ENCODE data around the gene LPP.

The LPP gene

DNA sequence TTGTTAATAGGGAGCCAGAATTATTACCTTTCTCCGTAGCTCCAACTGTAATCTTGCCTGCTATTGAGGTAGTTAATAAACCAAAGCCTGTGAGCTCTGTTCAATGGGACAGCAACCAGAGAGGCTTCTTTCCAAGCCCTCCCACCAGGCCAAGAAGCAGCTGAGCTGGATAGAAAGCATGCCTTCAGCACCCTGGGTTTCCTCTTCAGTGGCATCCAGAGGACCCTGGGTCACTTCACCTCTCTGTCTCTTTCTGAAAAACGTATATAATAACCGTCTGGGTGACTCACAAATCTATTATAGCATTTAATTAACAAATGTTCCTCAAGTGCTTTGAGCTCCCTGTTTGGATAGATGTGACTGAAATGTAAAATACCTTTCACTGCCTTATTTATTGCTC is 420.0 kb downstream of the LPP start:
- Histone ChIP-seq H3K4me2 (ENCODE audit: low read length) (peak overlapping the region; percentile 58), H3K27ac (ENCODE audit: low read depth, low read length) (peak overlapping the region; percentile 46), H3K9me3 (ENCODE audit: control insufficient read depth, insufficient read depth, low read length) (no peaks in the 10 kb centered on the region), H3F3A (ENCODE audit: control insufficient read depth, insufficient read depth) (peaks cover 10% of the 10 kb centered on the region), H3K27me3 (ENCODE audit: control insufficient read depth, low read length) (no peaks in the 10 kb centered on the region), H3K9me2 (replicated peaks; ENCODE audit: control insufficient read depth, low read length) (no peaks in the 10 kb centered on the region), H3K79me2 (ENCODE audit: control insufficient read depth, low read length) (peaks cover 1% of the 10 kb centered on the region), H3K4me1 (ENCODE audit: control insufficient read depth, low read length) (peaks cover 64% of the 10 kb centered on the region), H3K4me3 (ENCODE audit: low read length) (peak overlapping the region; percentile 49), H3K36me3 (ENCODE audit: control insufficient read depth, low read length) (peaks cover 35% of the 10 kb centered on the region), H4K20me1 (ENCODE audit: control insufficient read depth, insufficient read depth, low read depth, low read length) (no peaks in the 10 kb centered on the region)
- TF ChIP-seq EZH2phosphoT487 (IDR thresholded peaks at IDR 0.05; ENCODE audit: borderline replicate concordance, low read length): no peak
- no peak for TF ChIP-seq CTCF (IDR thresholded peaks at IDR 0.05; ENCODE audit: low read depth, low read length, poor library complexity, severe bottlenecking)

GRCh38 chr3:188574885-188575284 is 420.9 kb downstream of the LPP start:
- Histone ChIP-seq H3K36me3 (ENCODE audit: control insufficient read depth, low read length) (peaks cover 38% of the 10 kb centered on the region), H3K9me2 (replicated peaks; ENCODE audit: control insufficient read depth, low read length) (no peaks in the 10 kb centered on the region), H3K27ac (ENCODE audit: low read depth, low read length) (peak overlapping the region; percentile 46; the same call in 1 of the 2 replicates), H3F3A (ENCODE audit: control insufficient read depth, insufficient read depth) (peaks cover 15% of the 10 kb centered on the region), H3K79me2 (ENCODE audit: control insufficient read depth, low read length) (peaks cover 5% of the 10 kb centered on the region), H3K27me3 (ENCODE audit: control insufficient read depth, low read length) (no peaks in the 10 kb centered on the region), H3K4me3 (ENCODE audit: low read length) (peak overlapping the region; percentile 12; the same call in 1 of the 2 replicates), H4K20me1 (ENCODE audit: control insufficient read depth, insufficient read depth, low read depth, low read length) (no peaks in the 10 kb centered on the region), H3K4me1 (ENCODE audit: control insufficient read depth, low read length) (peaks cover 74% of the 10 kb centered on the region), H3K4me2 (ENCODE audit: low read length) (peak overlapping the region; percentile 58), H3K9me3 (ENCODE audit: control insufficient read depth, insufficient read depth, low read length) (no peaks in the 10 kb centered on the region)
- TF ChIP-seq CTCF (IDR thresholded peaks at IDR 0.05; ENCODE audit: low read depth, low read length, poor library complexity, severe bottlenecking) (no peak), EZH2phosphoT487 (IDR thresholded peaks at IDR 0.05; ENCODE audit: borderline replicate concordance, low read length) (no peak)

DNA sequence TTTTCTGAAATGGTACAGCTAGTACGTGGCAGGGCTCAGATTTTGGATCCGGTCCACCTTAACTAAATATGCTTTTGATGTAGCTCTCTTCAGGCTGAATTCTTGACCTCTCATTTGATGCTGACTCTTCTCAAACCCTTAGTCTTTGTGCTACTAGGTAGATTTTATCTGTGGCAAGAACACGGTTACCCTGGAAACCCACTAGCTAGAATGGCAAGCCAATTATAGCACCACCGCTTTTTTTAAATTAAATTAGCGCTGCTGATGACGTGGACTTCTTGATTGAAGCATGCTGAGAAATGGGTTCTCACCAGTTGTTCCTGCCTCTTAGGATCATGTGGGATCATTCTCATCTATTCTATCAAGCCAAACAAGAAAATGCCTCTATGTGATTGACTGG is 421.5 kb downstream of the LPP start:
- Histone ChIP-seq H3K9me2 (replicated peaks; ENCODE audit: control insufficient read depth, low read length) (no peaks in the 10 kb centered on the region), H3K27me3 (ENCODE audit: control insufficient read depth, low read length) (no peaks in the 10 kb centered on the region), H3K4me2 (ENCODE audit: low read length) (peak overlapping the region; percentile 58; the same call in 1 of the 2 replicates), H3K4me1 (ENCODE audit: control insufficient read depth, low read length) (peaks cover 77% of the 10 kb centered on the region), H3K36me3 (ENCODE audit: control insufficient read depth, low read length) (peaks cover 38% of the 10 kb centered on the region), H3K79me2 (ENCODE audit: control insufficient read depth, low read length) (peaks cover 8% of the 10 kb centered on the region), H3K4me3 (ENCODE audit: low read length) (no peak overlapping the region), H3K27ac (ENCODE audit: low read depth, low read length) (0 out of 2 replicates have a peak overlapping the region, but pooled peaks have one; percentile 46), H3K9me3 (ENCODE audit: control insufficient read depth, insufficient read depth, low read length) (no peaks in the 10 kb centered on the region), H3F3A (ENCODE audit: control insufficient read depth, insufficient read depth) (peaks cover 15% of the 10 kb centered on the region), H4K20me1 (ENCODE audit: control insufficient read depth, insufficient read depth, low read depth, low read length) (no peaks in the 10 kb centered on the region)
- no peak for TF ChIP-seq EZH2phosphoT487 (IDR thresholded peaks at IDR 0.05; ENCODE audit: borderline replicate concordance, low read length)
- TF ChIP-seq CTCF (IDR thresholded peaks at IDR 0.05; ENCODE audit: low read depth, low read length, poor library complexity, severe bottlenecking): no peak
